Transverse colon (tissue), 4 donors: Measurements from ENCODE around the gene HDGFL3.

Experiments
- CTCF ChIP-seq, 5 experiments: fragments of 200-600 bp in 3 of 5; fragments of 450-650 bp in 2 of 5; sonication (generic) in 3 of 5; IDR thresholded peaks; 1 replicate in 2 of 5; 2 replicates in 3 of 5; pipeline ENCODE4 v1.5.1; 2016 to 2017; ENCODE audit warnings: antibody characterized with exemption in 5 of 5, inconsistent platforms in 3 of 5, mild to moderate bottlenecking in 2 of 5, moderate library complexity in 1 of 5
- EP300 ChIP-seq: sonication (generic); formaldehyde crosslinking; IDR thresholded peaks from one replicate; pipeline ENCODE4 v1.6.1; 2017; ENCODE audit warnings: antibody characterized with exemption, low read depth
- POLR2A ChIP-seq: fragments of 450-650 bp; IDR thresholded peaks from one replicate; pipeline ENCODE4 v1.6.1; 2016; ENCODE audit warnings: antibody characterized with exemption, mild to moderate bottlenecking, moderate library complexity
- POLR2AphosphoS5 ChIP-seq, 3 donors: sonication (generic); formaldehyde crosslinking; IDR thresholded peaks; one replicate each; pipeline ENCODE4 v1.6.1; 2016; ENCODE audit warnings: antibody characterized with exemption in 3 of 3

GRCh38 chr15:83110381-83110780, 97.2 kb downstream of the HDGFL3 start:
- TF ChIP-seq CTCF (IDR thresholded peaks at IDR 0.05) (no peak), EP300 (no peak), POLR2A (no peak), POLR2AphosphoS5 (IDR thresholded peaks at IDR 0.05) (no peak)
